Measurements from ENCODE around the gene IRX2.

- TF ChIP-seq FOSL1 (IDR thresholded peaks at IDR 0.05; ENCODE audit: insufficient read depth, low read depth, low read length) (no peak), SRF (IDR thresholded peaks at IDR 0.05; ENCODE audit: low read depth, low read length) (no peak), EP300 (IDR thresholded peaks at IDR 0.05; ENCODE audit: borderline replicate concordance in 1 of 2, low read depth in 2 of 2, low read length in 2 of 2) (no peak), YY1 (IDR thresholded peaks at IDR 0.05; ENCODE audit: low read depth, low read length) (no peak), MAX (IDR thresholded peaks at IDR 0.05) (no peak)
Measured at GRCh38 chr5:2737273-2738155, 14.0 kb downstream of the IRX2 start.
